ENCODE data around the gene DISC1.

DNA sequence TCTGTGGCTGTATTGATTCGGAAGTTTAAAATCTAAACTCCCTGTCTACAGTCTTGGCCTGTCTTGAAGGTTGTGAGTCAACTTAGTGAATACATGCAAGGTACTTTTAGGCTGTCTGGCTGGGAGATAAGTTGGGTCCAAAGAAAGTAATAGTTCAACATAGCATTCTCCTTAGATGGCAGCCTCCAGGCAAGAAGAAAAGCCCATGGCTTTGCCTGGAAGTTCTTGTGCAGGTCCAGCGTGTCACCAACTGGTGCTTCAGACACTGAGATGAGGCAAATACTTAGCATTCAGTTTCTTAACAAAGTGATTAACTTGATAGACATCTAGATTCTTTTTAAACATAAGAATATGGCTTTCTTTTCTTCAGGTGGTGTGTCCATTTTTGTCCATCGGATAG is 328.2 kb downstream of the DISC1 start:
- TF ChIP-seq, protein P1, sequence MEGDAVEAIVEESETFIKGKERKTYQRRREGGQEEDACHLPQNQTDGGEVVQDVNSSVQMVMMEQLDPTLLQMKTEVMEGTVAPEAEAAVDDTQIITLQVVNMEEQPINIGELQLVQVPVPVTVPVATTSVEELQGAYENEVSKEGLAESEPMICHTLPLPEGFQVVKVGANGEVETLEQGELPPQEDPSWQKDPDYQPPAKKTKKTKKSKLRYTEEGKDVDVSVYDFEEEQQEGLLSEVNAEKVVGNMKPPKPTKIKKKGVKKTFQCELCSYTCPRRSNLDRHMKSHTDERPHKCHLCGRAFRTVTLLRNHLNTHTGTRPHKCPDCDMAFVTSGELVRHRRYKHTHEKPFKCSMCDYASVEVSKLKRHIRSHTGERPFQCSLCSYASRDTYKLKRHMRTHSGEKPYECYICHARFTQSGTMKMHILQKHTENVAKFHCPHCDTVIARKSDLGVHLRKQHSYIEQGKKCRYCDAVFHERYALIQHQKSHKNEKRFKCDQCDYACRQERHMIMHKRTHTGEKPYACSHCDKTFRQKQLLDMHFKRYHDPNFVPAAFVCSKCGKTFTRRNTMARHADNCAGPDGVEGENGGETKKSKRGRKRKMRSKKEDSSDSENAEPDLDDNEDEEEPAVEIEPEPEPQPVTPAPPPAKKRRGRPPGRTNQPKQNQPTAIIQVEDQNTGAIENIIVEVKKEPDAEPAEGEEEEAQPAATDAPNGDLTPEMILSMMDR (conservative IDR thresholded peaks at IDR 0.05 in 1 of 2, IDR thresholded peaks at IDR 0.05 in 1 of 2; ENCODE audit: low read depth in 1 of 2, low read length in 2 of 2): no peak
- TF ChIP-seq EZH2 (IDR thresholded peaks at IDR 0.05; ENCODE audit: low read length, missing control alignments): no peak

All from fibroblast of lung (primary cell).